GM10266 (cell line): ENCODE data around the gene IGHMBP2.

Experiments
- DNase-seq: peaks from one replicate; pipeline ENCODE4 v3.0.0; 2012; ENCODE audit errors: extremely low spot score
- TF ChIP-seq, protein P1 (sequence below): IDR thresholded peaks from 2 replicates; pipeline ENCODE4 v1.5.1; 2012; ENCODE audit warnings: mild to moderate bottlenecking, low read depth; ENCODE audit not compliant: control insufficient read depth, insufficient read depth; ENCODE audit errors: missing control alignments

Gene IGHMBP2

DNA sequence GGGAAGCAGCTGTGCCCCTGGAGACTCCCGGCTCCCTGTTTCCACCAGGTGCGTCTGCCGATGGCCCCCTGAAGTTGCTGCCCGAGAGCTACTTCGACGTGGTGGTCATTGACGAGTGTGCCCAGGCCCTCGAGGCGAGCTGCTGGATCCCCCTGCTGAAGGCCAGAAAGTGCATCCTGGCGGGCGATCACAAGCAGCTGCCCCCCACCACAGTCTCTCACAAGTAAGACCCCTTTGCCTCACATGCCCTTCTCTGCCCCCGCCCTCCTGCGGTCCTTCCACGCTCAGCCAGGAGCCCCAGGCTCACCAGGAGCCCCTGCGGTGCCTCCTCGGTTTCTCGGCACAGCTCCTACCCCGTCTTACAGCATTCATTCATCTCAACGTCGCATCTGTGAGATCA, 25.4 kb downstream of the IGHMBP2 start:
- DNase-seq: no peak
- TF ChIP-seq, protein P1, sequence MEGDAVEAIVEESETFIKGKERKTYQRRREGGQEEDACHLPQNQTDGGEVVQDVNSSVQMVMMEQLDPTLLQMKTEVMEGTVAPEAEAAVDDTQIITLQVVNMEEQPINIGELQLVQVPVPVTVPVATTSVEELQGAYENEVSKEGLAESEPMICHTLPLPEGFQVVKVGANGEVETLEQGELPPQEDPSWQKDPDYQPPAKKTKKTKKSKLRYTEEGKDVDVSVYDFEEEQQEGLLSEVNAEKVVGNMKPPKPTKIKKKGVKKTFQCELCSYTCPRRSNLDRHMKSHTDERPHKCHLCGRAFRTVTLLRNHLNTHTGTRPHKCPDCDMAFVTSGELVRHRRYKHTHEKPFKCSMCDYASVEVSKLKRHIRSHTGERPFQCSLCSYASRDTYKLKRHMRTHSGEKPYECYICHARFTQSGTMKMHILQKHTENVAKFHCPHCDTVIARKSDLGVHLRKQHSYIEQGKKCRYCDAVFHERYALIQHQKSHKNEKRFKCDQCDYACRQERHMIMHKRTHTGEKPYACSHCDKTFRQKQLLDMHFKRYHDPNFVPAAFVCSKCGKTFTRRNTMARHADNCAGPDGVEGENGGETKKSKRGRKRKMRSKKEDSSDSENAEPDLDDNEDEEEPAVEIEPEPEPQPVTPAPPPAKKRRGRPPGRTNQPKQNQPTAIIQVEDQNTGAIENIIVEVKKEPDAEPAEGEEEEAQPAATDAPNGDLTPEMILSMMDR: no peak

- TF ChIP-seq, protein P1: no peak
- no peak for DNase-seq
Measured at GRCh38 chr11:68929706-68930570, 26.2 kb downstream of the IGHMBP2 start.

DNA sequence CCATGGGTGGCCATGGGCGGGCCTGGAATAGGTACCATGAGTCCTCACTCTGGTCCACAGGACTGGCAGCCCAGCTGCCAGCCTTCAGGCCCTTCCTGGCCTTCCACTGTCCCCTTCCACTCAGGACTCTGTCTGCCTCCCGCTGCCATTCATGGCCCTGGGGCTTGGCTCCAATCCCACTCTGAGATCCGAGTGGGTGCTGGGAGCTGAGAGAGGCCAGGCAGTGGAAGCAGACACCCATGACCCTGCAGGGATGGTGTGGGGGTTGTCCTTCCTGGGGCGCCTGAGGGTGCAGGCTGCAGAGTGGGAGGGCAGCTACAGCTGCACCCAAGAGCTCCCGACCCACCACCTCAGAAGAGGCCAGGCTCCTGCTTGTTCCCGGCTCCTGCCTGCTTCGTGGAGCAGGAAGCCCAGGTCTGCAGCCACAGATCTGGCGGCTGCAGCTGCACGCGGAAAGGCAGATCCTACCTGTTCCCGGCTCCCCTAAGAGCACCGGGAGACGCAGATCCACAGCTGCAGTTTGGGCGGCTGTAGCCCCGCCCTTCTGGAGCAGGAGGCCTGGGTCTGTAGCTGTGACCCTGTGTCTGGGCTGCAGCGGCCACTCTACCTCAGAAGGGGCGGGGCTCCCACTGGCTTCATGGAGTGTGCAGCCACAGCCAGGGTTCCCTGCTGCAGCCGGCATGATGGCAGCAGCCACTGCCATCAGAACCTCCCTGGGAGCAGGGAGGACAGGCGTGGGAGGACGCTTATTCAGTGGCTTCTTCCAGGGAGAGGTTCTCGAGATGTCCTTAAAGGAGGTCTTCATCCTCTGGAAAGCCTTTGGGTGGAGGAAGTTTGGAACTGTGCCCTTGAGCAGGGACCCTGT, 27.5 kb downstream of the IGHMBP2 start:
- no peak for DNase-seq
- TF ChIP-seq, protein P1: no peak

- no peak for DNase-seq
- TF ChIP-seq, protein P1: no peak
Measured at GRCh38 chr11:68931911-68932310, 28.2 kb downstream of the IGHMBP2 start.

DNA sequence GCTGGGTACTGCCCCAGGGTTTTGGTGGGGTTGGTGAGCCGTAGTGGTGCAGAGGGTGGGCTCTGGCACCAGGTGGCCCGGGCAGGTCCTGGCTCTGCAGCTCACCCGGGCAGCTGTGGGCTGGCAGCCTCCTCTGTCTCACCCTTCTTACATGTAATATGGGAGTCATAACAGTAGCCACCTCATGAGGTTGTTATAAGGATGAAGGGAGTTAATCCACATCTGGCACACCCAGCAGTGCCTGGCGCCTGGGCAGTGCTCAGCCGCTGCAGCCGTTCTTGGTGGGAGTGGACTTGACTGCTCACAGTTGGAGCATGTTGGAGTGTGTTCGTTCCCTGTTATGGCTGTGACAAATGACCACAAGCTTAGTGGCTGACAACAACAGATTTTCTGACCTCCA, 28.7 kb downstream of the IGHMBP2 start:
- no peak for DNase-seq
- TF ChIP-seq, protein P1: no peak

DNA sequence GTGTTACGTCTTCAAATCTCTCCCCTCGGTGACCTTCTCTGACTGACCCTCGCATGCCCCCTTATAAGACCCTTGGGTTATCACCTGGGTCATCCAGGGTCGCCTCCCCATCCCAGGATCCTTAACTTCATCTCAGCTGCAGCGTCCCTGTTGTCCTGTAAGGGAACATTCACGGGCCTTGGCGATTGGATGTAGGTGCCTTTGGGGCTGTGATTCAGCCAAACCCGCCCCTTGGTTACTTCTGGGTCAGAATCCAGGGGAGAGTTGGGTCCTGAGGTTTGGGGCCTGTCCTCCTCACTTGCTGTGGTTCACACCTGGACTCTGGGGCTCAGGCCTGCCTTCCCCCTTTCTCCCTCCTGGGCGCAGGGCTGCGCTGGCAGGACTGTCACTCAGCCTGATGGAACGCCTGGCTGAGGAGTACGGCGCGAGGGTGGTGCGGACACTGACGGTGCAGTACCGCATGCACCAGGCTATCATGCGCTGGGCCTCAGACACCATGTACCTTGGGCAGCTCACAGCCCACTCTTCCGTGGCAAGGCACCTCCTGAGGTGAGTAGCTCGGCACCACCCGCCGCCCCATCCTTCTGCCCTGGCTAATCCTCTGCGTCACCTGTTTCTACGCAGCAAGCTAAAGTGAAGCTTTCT, 29.4 kb downstream of the IGHMBP2 start:
- TF ChIP-seq, protein P1: no peak
- no peak for DNase-seq
